Measurements from ENCODE around the gene NCK1.
"Not testable (repeated sequence)": the region's sequence is repeated elsewhere in the genome, so short reads cannot be mapped to it uniquely, and the experiment has no call there.

DNA sequence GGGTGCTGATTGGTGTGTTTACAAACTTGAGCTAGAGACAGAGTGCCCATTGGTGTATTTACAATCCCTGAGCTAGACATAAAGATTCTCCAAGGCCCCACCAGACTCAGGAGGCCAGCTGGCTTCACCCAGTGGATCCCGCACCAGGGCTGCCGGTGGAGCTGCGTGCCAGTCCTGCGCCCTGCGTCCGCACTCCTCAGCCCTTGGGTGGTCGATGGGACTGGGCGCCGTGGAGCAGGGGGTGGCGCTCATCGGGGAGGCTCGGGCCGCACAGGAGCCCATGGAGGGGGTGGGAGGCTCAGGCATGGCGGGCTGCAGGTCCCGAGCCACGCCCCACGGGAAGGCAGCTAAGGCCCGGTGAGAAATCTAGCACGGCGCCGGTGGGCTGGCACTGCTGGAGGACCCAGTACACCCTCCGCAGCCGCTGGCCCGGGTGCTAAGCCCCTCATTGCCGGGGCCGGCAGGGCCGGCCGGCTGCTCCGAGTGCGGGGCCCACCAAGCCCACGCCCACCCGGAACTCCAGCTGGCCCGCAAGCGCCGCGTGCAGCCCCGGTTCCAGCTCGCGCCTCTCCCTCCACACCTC lies 125.5 kb downstream of the NCK1 start:
- TF ChIP-seq, protein P1, sequence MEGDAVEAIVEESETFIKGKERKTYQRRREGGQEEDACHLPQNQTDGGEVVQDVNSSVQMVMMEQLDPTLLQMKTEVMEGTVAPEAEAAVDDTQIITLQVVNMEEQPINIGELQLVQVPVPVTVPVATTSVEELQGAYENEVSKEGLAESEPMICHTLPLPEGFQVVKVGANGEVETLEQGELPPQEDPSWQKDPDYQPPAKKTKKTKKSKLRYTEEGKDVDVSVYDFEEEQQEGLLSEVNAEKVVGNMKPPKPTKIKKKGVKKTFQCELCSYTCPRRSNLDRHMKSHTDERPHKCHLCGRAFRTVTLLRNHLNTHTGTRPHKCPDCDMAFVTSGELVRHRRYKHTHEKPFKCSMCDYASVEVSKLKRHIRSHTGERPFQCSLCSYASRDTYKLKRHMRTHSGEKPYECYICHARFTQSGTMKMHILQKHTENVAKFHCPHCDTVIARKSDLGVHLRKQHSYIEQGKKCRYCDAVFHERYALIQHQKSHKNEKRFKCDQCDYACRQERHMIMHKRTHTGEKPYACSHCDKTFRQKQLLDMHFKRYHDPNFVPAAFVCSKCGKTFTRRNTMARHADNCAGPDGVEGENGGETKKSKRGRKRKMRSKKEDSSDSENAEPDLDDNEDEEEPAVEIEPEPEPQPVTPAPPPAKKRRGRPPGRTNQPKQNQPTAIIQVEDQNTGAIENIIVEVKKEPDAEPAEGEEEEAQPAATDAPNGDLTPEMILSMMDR (IDR thresholded peaks at IDR 0.05) = not testable (repeated sequence)
- not testable (repeated sequence) for TF ChIP-seq POLR2A (IDR thresholded peaks at IDR 0.05)

All from uterus (tissue), 2 donors.